Osteoblast (primary cell): ENCODE data around the gene LAMA1. TPM values are rescaled to one million over a fixed set of nuclear protein-coding genes. Genes with fewer than 3 reads are reported as not detected.

Source experiments
- DNase-seq: peaks from one replicate; pipeline ENCODE4 v3.0.0; 2011; ENCODE audit warnings: low spot score, mixed read lengths; ENCODE audit not compliant: insufficient read length; ENCODE audit errors: missing footprints
- H2AFZ ChIP-seq: 2 replicates; pipeline ENCODE4 v1.6.0; 2011; ENCODE audit warnings: mild to moderate bottlenecking, low read length
- H3K27ac ChIP-seq: 2 replicates; pipeline ENCODE4 v1.5.1; 2011; ENCODE audit warnings: mild to moderate bottlenecking, low read depth, low read length, moderate library complexity
- H3K27me3 ChIP-seq: 2 replicates; pipeline ENCODE4 v1.6.0; 2012; ENCODE audit warnings: mild to moderate bottlenecking, control low read depth, inconsistent platforms, low read length, moderate library complexity; ENCODE audit not compliant: insufficient read depth
- H3K36me3 ChIP-seq: 2 replicates; pipeline ENCODE4 v1.5.1; 2011; ENCODE audit warnings: mild to moderate bottlenecking, low read length, control low read depth, moderate library complexity; ENCODE audit not compliant: insufficient read depth
- H3K4me1 ChIP-seq: 2 replicates; pipeline ENCODE4 v1.5.1; 2011; ENCODE audit warnings: mild to moderate bottlenecking, low read length, control low read depth, moderate library complexity; ENCODE audit not compliant: insufficient read depth
- H3K4me2 ChIP-seq: 2 replicates; pipeline ENCODE4 v1.6.0; 2011; ENCODE audit warnings: mild to moderate bottlenecking, low read length; ENCODE audit not compliant: insufficient read depth
- H3K4me3 ChIP-seq: fragments of 200-600 bp; sonication (generic); 3 replicates; pipeline ENCODE4 v1.5.1; 2012; ENCODE audit warnings: mild to moderate bottlenecking, low read length, inconsistent platforms; ENCODE audit not compliant: insufficient read depth
- H3K79me2 ChIP-seq: 2 replicates; pipeline ENCODE4 v1.6.0; 2012; ENCODE audit warnings: mild to moderate bottlenecking, low read length, control low read depth, inconsistent platforms; ENCODE audit not compliant: insufficient read depth
- H3K9me3 ChIP-seq: 2 replicates; pipeline ENCODE4 v1.5.1; 2011; ENCODE audit warnings: low read depth, low read length, control low read depth
- H4K20me1 ChIP-seq: 2 replicates; pipeline ENCODE4 v1.6.0; 2012; ENCODE audit warnings: mild to moderate bottlenecking, low read length, control low read depth; ENCODE audit not compliant: insufficient read depth
- CTCF ChIP-seq: IDR thresholded peaks from 2 replicates; pipeline ENCODE4 v1.5.1; 2011; ENCODE audit warnings: mild to moderate bottlenecking, low read depth, low read length, moderate library complexity; ENCODE audit errors: extremely low read depth
- total RNA-seq: library from RNA; depleted of rRNA; stranded (reverse); fragments of >200 nt; gene quantifications from 2 replicates; pipeline ENCODE4 v1.2.3, GENCODE V29; 2012

LAMA1 gene
- total RNA-seq, 1 donor, result 8.3 TPM

- Histone ChIP-seq H3K27me3 (no peaks in the 10 kb centered on the region), H3K4me1 (no peaks in the 10 kb centered on the region), H2AFZ (no peak overlapping the region), H4K20me1 (no peaks in the 10 kb centered on the region), H3K36me3 (no peaks in the 10 kb centered on the region), H3K4me3 (no peak overlapping the region), H3K4me2 (no peak overlapping the region), H3K9me3 (no peaks in the 10 kb centered on the region), H3K27ac (no peak overlapping the region), H3K79me2 (no peaks in the 10 kb centered on the region)
- DNase-seq, result no peak
- TF ChIP-seq CTCF, result no peak
Measured at GRCh38 chr18:7072593-7072992, 45.0 kb downstream of the LAMA1 start.

GRCh38 chr18:7071600-7071999 lies 46.0 kb downstream of the LAMA1 start:
- no peaks in the 10 kb centered on the region for H4K20me1 ChIP-seq
- no peak overlapping the region for H3K4me2 ChIP-seq
- no peaks in the 10 kb centered on the region for H3K4me1 ChIP-seq
- no peaks in the 10 kb centered on the region for H3K79me2 ChIP-seq
- no peaks in the 10 kb centered on the region for H3K27me3 ChIP-seq
- H3K9me3 ChIP-seq, result no peaks in the 10 kb centered on the region
- TF ChIP-seq CTCF, result no peak
- no peak overlapping the region for H3K4me3 ChIP-seq
- H3K36me3 ChIP-seq, result no peaks in the 10 kb centered on the region
- DNase-seq, result no peak
- no peak overlapping the region for H2AFZ ChIP-seq
- H3K27ac ChIP-seq, result no peak overlapping the region

- no peak for TF ChIP-seq CTCF
- H4K20me1 ChIP-seq, result no peaks in the 10 kb centered on the region
- H3K4me2 ChIP-seq, result no peak overlapping the region
- no peaks in the 10 kb centered on the region for H3K4me1 ChIP-seq
- H3K27me3 ChIP-seq, result no peaks in the 10 kb centered on the region
- no peaks in the 10 kb centered on the region for H3K36me3 ChIP-seq
- no peak overlapping the region for H3K4me3 ChIP-seq
- no peak for DNase-seq
- no peaks in the 10 kb centered on the region for H3K79me2 ChIP-seq
- no peak overlapping the region for H2AFZ ChIP-seq
- H3K27ac ChIP-seq, result no peak overlapping the region
- H3K9me3 ChIP-seq, result no peaks in the 10 kb centered on the region
Measured at GRCh38 chr18:7070466-7070865, 47.1 kb downstream of the LAMA1 start.

GRCh38 chr18:7068871-7069590 lies 48.6 kb downstream of the LAMA1 start:
- H3K4me3 ChIP-seq, result no peak overlapping the region
- no peak for TF ChIP-seq CTCF
- no peak for DNase-seq
- no peak overlapping the region for H2AFZ ChIP-seq
- H3K4me2 ChIP-seq, result no peak overlapping the region
- no peaks in the 10 kb centered on the region for H3K36me3 ChIP-seq
- H4K20me1 ChIP-seq, result no peaks in the 10 kb centered on the region
- no peaks in the 10 kb centered on the region for H3K79me2 ChIP-seq
- no peaks in the 10 kb centered on the region for H3K9me3 ChIP-seq
- H3K27me3 ChIP-seq, result no peaks in the 10 kb centered on the region
- no peaks in the 10 kb centered on the region for H3K4me1 ChIP-seq
- H3K27ac ChIP-seq, result no peak overlapping the region
